BLaER1 (cell line): ENCODE data around the gene HAS3.
A peak's percentile ranks its signal among the peaks of the same experiment; 100 is the strongest.
"Not testable (repeated sequence)": the region's sequence is repeated elsewhere in the genome, so short reads cannot be mapped to it uniquely, and the experiment has no call there.

ENCODE experiments used
- H3K27ac ChIP-seq: shearing (Covaris generic); formaldehyde crosslinking; 2 replicates; pipeline ENCODE4 v1.8.1; 2022
- H3K27me3 ChIP-seq: shearing (Covaris generic); formaldehyde crosslinking; 2 replicates; pipeline ENCODE4 v1.8.1; 2022
- H3K36me3 ChIP-seq: shearing (Covaris generic); formaldehyde crosslinking; 2 replicates; pipeline ENCODE4 v1.8.1; 2022
- H3K4me1 ChIP-seq: shearing (Covaris generic); formaldehyde crosslinking; 2 replicates; pipeline ENCODE4 v1.8.1; 2022
- H3K4me2 ChIP-seq: shearing (Covaris generic); formaldehyde crosslinking; 2 replicates; pipeline ENCODE4 v1.8.1; 2022
- H3K4me3 ChIP-seq: shearing (Covaris generic); formaldehyde crosslinking; 2 replicates; pipeline ENCODE4 v1.8.1; 2022
- H3K9ac ChIP-seq: shearing (Covaris generic); formaldehyde crosslinking; 2 replicates; pipeline ENCODE4 v1.8.1; 2022
- H3K9me3 ChIP-seq: shearing (Covaris generic); formaldehyde crosslinking; 2 replicates; pipeline ENCODE4 v1.8.1; 2022
- H4K20me1 ChIP-seq: shearing (Covaris generic); formaldehyde crosslinking; 2 replicates; pipeline ENCODE4 v1.8.1; 2022
- Cebpa-rat ChIP-seq: shearing (Covaris generic); IDR thresholded peaks from 2 replicates; pipeline ENCODE4 v1.8.1; 2022

Gene HAS3

DNA sequence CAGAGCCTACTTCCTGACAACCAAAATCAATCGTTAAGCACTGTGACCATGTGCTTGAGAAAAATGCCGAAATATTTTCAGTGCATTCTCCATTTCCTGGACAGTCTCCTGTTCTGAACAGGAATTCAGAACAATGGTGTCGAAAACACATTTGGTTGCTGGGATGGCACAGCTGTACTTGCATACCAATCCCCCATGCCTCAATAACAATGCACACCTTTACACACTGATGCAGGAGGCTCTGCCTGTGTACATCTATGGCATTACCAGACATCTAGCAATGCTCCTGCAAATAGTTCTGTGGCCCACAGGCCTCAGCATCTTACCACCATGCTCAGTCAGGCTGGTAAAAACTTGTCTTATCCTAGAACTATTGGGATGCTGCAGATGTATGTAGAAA lies 20.8 kb downstream of the HAS3 start:
- no peak for TF ChIP-seq Cebpa-rat
- Histone ChIP-seq H3K4me1 (peaks cover 18% of the 10 kb centered on the region), H3K4me3 (no peak overlapping the region), H3K27me3 (no peaks in the 10 kb centered on the region), H3K27ac (no peak overlapping the region), H4K20me1 (peaks cover 99% of the 10 kb centered on the region), H3K9ac (no peak overlapping the region), H3K9me3 (no peaks in the 10 kb centered on the region), H3K36me3 (peaks cover 57% of the 10 kb centered on the region), H3K4me2 (no peak overlapping the region)

GRCh38 chr16:69126801-69127200 lies 21.3 kb downstream of the HAS3 start:
- not testable (repeated sequence) for H3K9me3 ChIP-seq, H3K4me2 ChIP-seq, H3K27me3 ChIP-seq, H3K4me3 ChIP-seq, H3K27ac ChIP-seq, H3K9ac ChIP-seq
- Histone ChIP-seq H3K4me1 (peaks cover 18% of the 10 kb centered on the region), H3K36me3 (peaks cover 52% of the 10 kb centered on the region), H4K20me1 (peaks cover 95% of the 10 kb centered on the region)

DNA sequence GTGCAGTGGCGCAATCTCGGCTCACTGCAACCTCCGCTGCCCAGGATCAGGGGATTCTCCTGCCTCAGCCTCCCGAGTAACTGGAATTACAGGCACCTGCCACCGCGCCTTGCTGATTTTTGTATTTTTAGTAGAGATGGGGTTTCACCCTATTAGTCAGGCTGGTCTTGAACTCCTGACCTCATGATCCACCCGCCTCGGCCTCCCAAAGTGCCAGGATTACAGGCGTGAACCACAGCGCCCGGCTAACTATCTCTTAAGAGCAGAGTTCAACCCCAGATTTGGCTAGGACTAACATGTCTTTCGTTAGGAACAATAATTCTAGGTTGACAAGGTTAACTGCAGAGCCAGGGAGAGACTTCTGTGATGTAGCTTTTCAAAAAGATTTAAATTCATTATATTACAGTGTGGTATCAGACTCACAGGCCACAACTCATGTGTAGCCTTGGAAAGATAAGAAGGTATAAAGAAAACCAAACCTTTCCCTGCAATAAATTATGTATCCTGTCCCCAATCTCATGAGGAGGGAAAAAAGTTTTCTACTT lies 22.6 kb downstream of the HAS3 start:
- Histone ChIP-seq H3K4me2 (no peak overlapping the region), H3K27me3 (no peaks in the 10 kb centered on the region), H3K9me3 (no peaks in the 10 kb centered on the region), H3K36me3 (peaks cover 39% of the 10 kb centered on the region), H3K9ac (no peak overlapping the region), H3K4me1 (peaks cover 20% of the 10 kb centered on the region), H3K27ac (no peak overlapping the region), H3K4me3 (no peak overlapping the region), H4K20me1 (peaks cover 86% of the 10 kb centered on the region)
- TF ChIP-seq Cebpa-rat = no peak

- Histone ChIP-seq H3K27me3 (no peaks in the 10 kb centered on the region), H3K27ac (no peak overlapping the region), H3K4me2 (peak overlapping the region; percentile 78; the same call in 1 of the 2 replicates), H3K9me3 (no peaks in the 10 kb centered on the region), H3K4me1 (peaks cover 38% of the 10 kb centered on the region), H3K9ac (no peak overlapping the region), H3K4me3 (no peak overlapping the region), H4K20me1 (peaks cover 86% of the 10 kb centered on the region), H3K36me3 (peaks cover 45% of the 10 kb centered on the region)
- no peak for TF ChIP-seq Cebpa-rat
These were observed 25.0 kb downstream of the HAS3 start for GRCh38 chr16:69130461-69130860.

- Histone ChIP-seq H3K9ac (peak overlapping the region; percentile 96), H3K27me3 (no peaks in the 10 kb centered on the region), H3K4me2 (peak overlapping the region; percentile 78), H3K4me1 (peaks cover 38% of the 10 kb centered on the region), H3K9me3 (no peaks in the 10 kb centered on the region), H3K27ac (peak overlapping the region; percentile 96), H3K36me3 (peaks cover 52% of the 10 kb centered on the region), H4K20me1 (peaks cover 86% of the 10 kb centered on the region), H3K4me3 (peak overlapping the region; percentile 95)
- TF ChIP-seq Cebpa-rat = no peak
These were observed 25.9 kb downstream of the HAS3 start for GRCh38 chr16:69131167-69131838.

DNA sequence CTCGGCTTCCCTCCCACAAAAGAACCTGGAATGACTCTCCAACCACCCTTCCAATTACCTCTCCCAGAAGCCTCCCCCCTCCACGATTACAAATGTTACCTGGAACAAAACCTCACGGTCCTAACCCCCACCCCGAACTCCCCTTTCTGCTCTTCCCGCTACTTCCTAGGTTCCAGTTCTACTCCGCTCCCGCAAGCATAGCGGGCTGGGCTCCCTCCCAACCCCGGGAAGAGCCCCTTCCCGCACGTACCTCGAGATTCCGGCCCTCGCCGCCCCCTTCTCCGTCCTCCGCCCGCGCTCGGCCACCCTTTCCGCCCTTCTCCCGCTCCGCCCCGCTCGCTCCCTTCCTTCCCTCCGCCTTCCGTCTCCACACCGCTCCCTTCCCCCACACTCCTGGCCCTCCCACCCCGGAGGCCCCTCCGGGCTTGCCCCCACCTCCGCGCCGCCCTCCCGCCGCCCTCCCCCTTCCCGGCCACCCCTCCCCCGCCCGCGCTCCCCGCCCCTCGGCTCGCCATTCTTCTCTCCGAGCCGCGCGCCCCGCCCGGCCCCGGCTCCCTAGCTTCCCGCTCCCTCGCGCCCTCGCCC lies 26.5 kb downstream of the HAS3 start:
- peaks cover 38% of the 10 kb centered on the region for H3K4me1 ChIP-seq
- peaks cover 52% of the 10 kb centered on the region for H3K36me3 ChIP-seq
- H3K4me3 ChIP-seq = peak overlapping the region; percentile 95
- peaks cover 86% of the 10 kb centered on the region for H4K20me1 ChIP-seq
- peak overlapping the region; percentile 78 for H3K4me2 ChIP-seq
- peak overlapping the region; percentile 96 for H3K27ac ChIP-seq
- H3K27me3 ChIP-seq = no peaks in the 10 kb centered on the region
- peak overlapping the region; percentile 96 for H3K9ac ChIP-seq
- no peak for TF ChIP-seq Cebpa-rat
- H3K9me3 ChIP-seq = no peaks in the 10 kb centered on the region

DNA sequence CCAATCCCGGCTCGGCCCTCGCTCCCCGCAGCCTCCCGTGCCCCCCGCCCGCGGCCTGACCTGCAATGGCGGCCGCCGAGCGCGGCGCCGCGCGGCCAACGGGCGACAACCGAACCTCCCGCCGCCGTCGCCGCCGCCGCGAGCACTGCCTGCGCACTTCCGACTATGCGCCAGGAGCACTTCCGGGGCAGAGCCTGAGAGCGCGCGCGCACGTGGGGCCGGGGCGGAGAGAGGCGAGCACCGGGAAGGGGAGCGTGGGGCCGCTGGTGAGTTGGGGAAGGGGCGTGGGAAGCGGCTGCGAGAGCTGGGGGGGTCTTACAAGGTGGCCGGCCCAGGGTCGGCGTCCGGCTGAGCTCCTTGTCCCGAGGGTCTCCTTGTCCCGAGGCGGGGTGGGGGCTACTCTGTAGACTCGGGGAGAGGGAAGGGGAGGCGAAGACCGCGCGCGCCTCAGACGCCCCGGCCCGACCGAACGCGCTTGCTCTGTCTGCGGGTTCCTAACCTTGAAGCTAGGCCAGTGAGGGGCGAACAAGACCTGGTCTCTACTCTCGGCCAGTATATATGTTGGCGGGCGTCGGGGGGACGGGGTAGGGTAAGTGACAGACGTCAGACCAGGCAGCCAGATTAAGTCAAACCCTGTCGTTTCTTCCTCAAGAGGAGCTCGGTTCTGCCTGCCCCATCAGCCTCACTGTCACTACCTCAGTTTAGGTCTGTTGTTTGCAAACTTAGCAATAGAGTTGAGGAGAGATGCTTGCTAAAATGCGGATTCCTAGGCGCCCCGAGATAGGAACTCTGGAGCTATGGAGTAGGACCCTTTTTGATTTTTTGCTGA lies 27.2 kb downstream of the HAS3 start, which contains the start of the genes CHTF8 and UTP4:
CHTF8 (minus strand) TSS at position 165 of the 829 bp plus-strand sequence. CDS start 11,130 bp downstream, outside the sequence.
UTP4 (plus strand) TSS at position 226 of the 829 bp plus-strand sequence. CDS start 811 bp downstream, outside the sequence.
- Histone ChIP-seq H3K9me3 (no peaks in the 10 kb centered on the region), H3K4me1 (peaks cover 38% of the 10 kb centered on the region), H3K36me3 (peaks cover 58% of the 10 kb centered on the region), H3K4me2 (peak within 1 kb of the TSS; percentile 93), H3K9ac (peak within 1 kb of the TSS; percentile 96), H4K20me1 (peaks cover 86% of the 10 kb centered on the region), H3K27me3 (no peaks in the 10 kb centered on the region), H3K4me3 (peak within 1 kb of the TSS; percentile 95), H3K27ac (peak within 1 kb of the TSS; percentile 96)
- no peak for TF ChIP-seq Cebpa-rat

DNA sequence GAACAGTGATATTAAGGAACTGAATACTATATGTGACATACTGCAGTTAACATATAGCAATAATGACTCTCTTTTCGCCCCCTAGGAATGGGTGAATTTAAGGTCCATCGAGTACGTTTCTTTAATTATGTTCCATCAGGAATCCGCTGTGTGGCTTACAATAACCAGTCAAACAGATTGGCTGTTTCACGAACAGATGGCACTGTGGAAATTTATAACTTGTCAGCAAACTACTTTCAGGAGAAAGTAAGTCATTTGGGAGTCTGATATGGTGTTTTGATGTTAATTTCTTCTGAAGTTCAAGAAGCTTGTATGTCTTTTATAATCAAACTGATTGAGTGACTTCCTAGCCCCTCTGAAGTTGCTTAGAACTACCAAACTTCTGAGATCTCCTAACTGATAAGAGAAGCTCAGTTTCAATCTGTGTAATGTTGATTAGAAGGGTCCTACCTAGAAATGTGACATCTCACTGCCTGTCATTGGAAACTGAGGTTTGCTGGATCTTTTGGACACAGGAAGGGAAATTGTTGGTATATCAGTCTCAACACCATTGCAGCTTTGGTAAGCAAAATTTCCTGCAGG lies 28.0 kb downstream of the HAS3 start:
- H3K27ac ChIP-seq = peak overlapping the region; percentile 96

GRCh38 chr16:69138608-69139007 lies 33.2 kb downstream of the HAS3 start:
- Histone ChIP-seq H3K27ac (no peak overlapping the region), H3K36me3 (peaks cover 98% of the 10 kb centered on the region), H4K20me1 (peaks cover 83% of the 10 kb centered on the region), H3K4me3 (no peak overlapping the region), H3K9me3 (no peaks in the 10 kb centered on the region), H3K27me3 (no peaks in the 10 kb centered on the region), H3K4me2 (no peak overlapping the region), H3K9ac (no peak overlapping the region), H3K4me1 (peaks cover 12% of the 10 kb centered on the region)
- TF ChIP-seq Cebpa-rat = no peak

More for the DNA sequence above, 28.0 kb downstream of the HAS3 start:
- Histone ChIP-seq H3K4me3 (peak overlapping the region; percentile 95), H3K4me1 (peaks cover 38% of the 10 kb centered on the region), H3K4me2 (peak overlapping the region; percentile 93), H3K9ac (peak overlapping the region; percentile 96), H3K9me3 (no peaks in the 10 kb centered on the region), H3K36me3 (peaks cover 58% of the 10 kb centered on the region), H3K27me3 (no peaks in the 10 kb centered on the region), H4K20me1 (peaks cover 86% of the 10 kb centered on the region)
- no peak for TF ChIP-seq Cebpa-rat

GRCh38 chr16:69139464-69139863 lies 34.0 kb downstream of the HAS3 start:
- H3K9ac ChIP-seq, H3K27ac ChIP-seq, H3K4me3 ChIP-seq, H3K27me3 ChIP-seq, H3K4me2 ChIP-seq, H3K4me1 ChIP-seq, H3K9me3 ChIP-seq: not testable (repeated sequence)
- Histone ChIP-seq H4K20me1 (peaks cover 83% of the 10 kb centered on the region), H3K36me3 (peaks cover 99% of the 10 kb centered on the region)
